GM12878 (cell line): ENCODE results near the gene CAB39. TPM values are rescaled to one million over a fixed set of nuclear protein-coding genes. Genes with fewer than 3 reads are reported as not detected.

ENCODE experiments used
- BCL11A ChIP-seq: IDR thresholded peaks from 2 replicates; pipeline ENCODE4 v1.6.1; 2011; ENCODE audit warnings: low read depth, low read length
- BHLHE40 ChIP-seq, 2 experiments: fragments of 450-650 bp in 1 of 2; IDR thresholded peaks; 2 replicates each; pipeline ENCODE4 v1.6.1; 2011 to 2017; ENCODE audit warnings: low read depth in 2 of 2, borderline replicate concordance in 1 of 2, improper control_type of control experiment in 1 of 2, low read length in 1 of 2, mild to moderate bottlenecking in 1 of 2
- CBX5 ChIP-seq: sonication (generic); IDR thresholded peaks from 2 replicates; pipeline ENCODE4 v1.6.1; 2016; ENCODE audit warnings: low read depth, moderate library complexity, mild to moderate bottlenecking, inconsistent platforms
- CHD4 ChIP-seq: fragments of 200-600 bp; sonication (generic); IDR thresholded peaks from 2 replicates; pipeline ENCODE4 v1.6.1; 2016; ENCODE audit warnings: mild to moderate bottlenecking
- IKZF1 ChIP-seq: fragments of 450-650 bp; conservative IDR thresholded peaks from 2 replicates; pipeline ENCODE4 v1.6.1; 2017; ENCODE audit warnings: antibody characterized with exemption, mild to moderate bottlenecking
- IKZF2 ChIP-seq, 2 experiments: fragments of 450-650 bp; IDR thresholded peaks; 2 replicates each; pipeline ENCODE4 v1.6.1; 2017; ENCODE audit warnings: mild to moderate bottlenecking in 2 of 2, moderate library complexity in 2 of 2
- MEF2B ChIP-seq: fragments of 450-650 bp; IDR thresholded peaks from 2 replicates; pipeline ENCODE4 v1.6.1; 2018; ENCODE audit warnings: mild to moderate bottlenecking, moderate library complexity; ENCODE audit not compliant: partially characterized antibody, poor library complexity, severe bottlenecking
- MYB ChIP-seq: fragments of 150-350 bp; IDR thresholded peaks from 2 replicates; pipeline ENCODE4 v1.6.1; 2014; ENCODE audit warnings: mild to moderate bottlenecking, low read depth, low read length, borderline replicate concordance
- NBN ChIP-seq: fragments of 450-650 bp; IDR thresholded peaks from 2 replicates; pipeline ENCODE4 v1.6.1; 2016
- NFIC ChIP-seq: IDR thresholded peaks from 2 replicates; pipeline ENCODE4 v1.6.1; 2012; ENCODE audit warnings: low read depth, mild to moderate bottlenecking, inconsistent platforms, low read length, moderate library complexity
- NFYB ChIP-seq: IDR thresholded peaks from 2 replicates; pipeline ENCODE4 v1.6.1; 2011; ENCODE audit warnings: low read depth, mild to moderate bottlenecking, low read length, improper control_type of control experiment, moderate library complexity; ENCODE audit not compliant: insufficient read depth
- NKRF ChIP-seq: fragments of 450-650 bp; conservative IDR thresholded peaks from 2 replicates; pipeline ENCODE4 v1.6.1; 2017; ENCODE audit warnings: mild to moderate bottlenecking, moderate library complexity
- PAX5 ChIP-seq: IDR thresholded peaks from 2 replicates; pipeline ENCODE4 v1.6.1; 2011; ENCODE audit warnings: low read depth, low read length, borderline replicate concordance
- PBX3 ChIP-seq: IDR thresholded peaks from 2 replicates; pipeline ENCODE4 v1.6.1; 2011; ENCODE audit warnings: mild to moderate bottlenecking, low read depth, low read length, moderate library complexity; ENCODE audit not compliant: insufficient replicate concordance
- PML ChIP-seq: IDR thresholded peaks from 2 replicates; pipeline ENCODE4 v1.6.1; 2012; ENCODE audit warnings: low read length, inconsistent platforms
- RFX5 ChIP-seq: IDR thresholded peaks from 2 replicates; pipeline ENCODE4 v1.6.1; 2011; ENCODE audit warnings: low read depth, low read length, improper control_type of control experiment
- SUZ12 ChIP-seq: fragments of 200-600 bp; sonication (generic); IDR thresholded peaks from one replicate; pipeline ENCODE4 v1.6.1; 2018; ENCODE audit warnings: antibody characterized with exemption, mild to moderate bottlenecking; ENCODE audit not compliant: unreplicated experiment
- TCF3 ChIP-seq: IDR thresholded peaks from 2 replicates; pipeline ENCODE4 v1.6.1; 2012; ENCODE audit warnings: low read depth, mild to moderate bottlenecking, low read length, borderline replicate concordance; ENCODE audit not compliant: insufficient read depth
- polyA plus RNA-seq, 11 experiments: library from polyadenylated mRNA; depleted of rRNA in 4 of 11; unstranded in 6 of 11; stranded (reverse) in 5 of 11; fragments of >200 nt; fragmentation: Nextera tagmentation in 4 of 11; fragmentation: Illumina TruSeq in 1 of 11; extraction: Ambion mirVana in 4 of 11; extraction: Trizol in 1 of 11; gene quantifications; 1 replicate in 1 of 11; 2 replicates in 10 of 11; pipeline versions ENCODE4 v1.2.1 to v1.2.3, GENCODE V29; 2011 to 2016; ENCODE audit warnings: inconsistent platforms in 2 of 11, missing spikeins in 2 of 11, low read depth in 1 of 11
- total RNA-seq, 4 experiments: library from RNA; depleted of rRNA in 3 of 4; stranded (reverse); fragments of >200 nt in 3 of 4; fragmentation: Illumina TruSeq in 1 of 4; extraction: Trizol in 1 of 4; gene quantifications; 2 replicates each; pipeline versions ENCODE4 v1.2.1 to v1.2.3, GENCODE V29; 2013 to 2021
- TF ChIP-seq, protein P1 (sequence below): fragments of 450-650 bp; IDR thresholded peaks from 2 replicates; pipeline ENCODE4 v1.6.1; 2017; ENCODE audit warnings: borderline replicate concordance
- TF ChIP-seq, protein P2 (sequence below): IDR thresholded peaks from 2 replicates; pipeline ENCODE4 v1.6.1; 2011; ENCODE audit warnings: low read depth, mild to moderate bottlenecking, low read length, moderate library complexity, borderline replicate concordance; ENCODE audit errors: extremely low read depth
- TF ChIP-seq, protein P3 (sequence below): fragments of 450-650 bp; IDR thresholded peaks from 2 replicates; pipeline ENCODE4 v1.6.1; 2017; ENCODE audit warnings: mild to moderate bottlenecking, moderate library complexity

Gene CAB39
- total and polyA plus RNA-seq, 10 of the 15 experiments (the other 5 are each of a cell fraction or from before 2014, with no cell fraction given): 13.3 to 129 (median 62.9) TPM

GRCh38 chr2:230668184-230668938 is 44.3 kb upstream of the CAB39 start (continued):
- TF ChIP-seq, protein P1, sequence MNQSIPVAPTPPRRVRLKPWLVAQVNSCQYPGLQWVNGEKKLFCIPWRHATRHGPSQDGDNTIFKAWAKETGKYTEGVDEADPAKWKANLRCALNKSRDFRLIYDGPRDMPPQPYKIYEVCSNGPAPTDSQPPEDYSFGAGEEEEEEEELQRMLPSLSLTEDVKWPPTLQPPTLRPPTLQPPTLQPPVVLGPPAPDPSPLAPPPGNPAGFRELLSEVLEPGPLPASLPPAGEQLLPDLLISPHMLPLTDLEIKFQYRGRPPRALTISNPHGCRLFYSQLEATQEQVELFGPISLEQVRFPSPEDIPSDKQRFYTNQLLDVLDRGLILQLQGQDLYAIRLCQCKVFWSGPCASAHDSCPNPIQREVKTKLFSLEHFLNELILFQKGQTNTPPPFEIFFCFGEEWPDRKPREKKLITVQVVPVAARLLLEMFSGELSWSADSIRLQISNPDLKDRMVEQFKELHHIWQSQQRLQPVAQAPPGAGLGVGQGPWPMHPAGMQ: peak; percentile 63; the same call in 1 of the 2 replicates
- no peak for TF ChIP-seq NFIC
- no peak for TF ChIP-seq CHD4
- no peak for TF ChIP-seq MEF2B
- no peak for TF ChIP-seq CBX5
- peak; percentile 99 for TF ChIP-seq IKZF1
- TF ChIP-seq MYB: 0 out of 2 replicates have a peak, but pooled peaks have one; percentile 52
- no peak for TF ChIP-seq PML
- TF ChIP-seq NFYB: no peak
- TF ChIP-seq TCF3: peak; percentile 97
- peak; percentile 32 for TF ChIP-seq PBX3
- no peak for TF ChIP-seq SUZ12
- peak; percentile 90; the same call in 1 of the 2 replicates for TF ChIP-seq NBN
- no peak for TF ChIP-seq NKRF
- peak; percentile 99 for TF ChIP-seq IKZF2 (IDR thresholded peaks at IDR 0.05)
- TF ChIP-seq, protein P2, sequence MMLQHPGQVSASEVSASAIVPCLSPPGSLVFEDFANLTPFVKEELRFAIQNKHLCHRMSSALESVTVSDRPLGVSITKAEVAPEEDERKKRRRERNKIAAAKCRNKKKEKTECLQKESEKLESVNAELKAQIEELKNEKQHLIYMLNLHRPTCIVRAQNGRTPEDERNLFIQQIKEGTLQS: no peak
- TF ChIP-seq, protein P3, sequence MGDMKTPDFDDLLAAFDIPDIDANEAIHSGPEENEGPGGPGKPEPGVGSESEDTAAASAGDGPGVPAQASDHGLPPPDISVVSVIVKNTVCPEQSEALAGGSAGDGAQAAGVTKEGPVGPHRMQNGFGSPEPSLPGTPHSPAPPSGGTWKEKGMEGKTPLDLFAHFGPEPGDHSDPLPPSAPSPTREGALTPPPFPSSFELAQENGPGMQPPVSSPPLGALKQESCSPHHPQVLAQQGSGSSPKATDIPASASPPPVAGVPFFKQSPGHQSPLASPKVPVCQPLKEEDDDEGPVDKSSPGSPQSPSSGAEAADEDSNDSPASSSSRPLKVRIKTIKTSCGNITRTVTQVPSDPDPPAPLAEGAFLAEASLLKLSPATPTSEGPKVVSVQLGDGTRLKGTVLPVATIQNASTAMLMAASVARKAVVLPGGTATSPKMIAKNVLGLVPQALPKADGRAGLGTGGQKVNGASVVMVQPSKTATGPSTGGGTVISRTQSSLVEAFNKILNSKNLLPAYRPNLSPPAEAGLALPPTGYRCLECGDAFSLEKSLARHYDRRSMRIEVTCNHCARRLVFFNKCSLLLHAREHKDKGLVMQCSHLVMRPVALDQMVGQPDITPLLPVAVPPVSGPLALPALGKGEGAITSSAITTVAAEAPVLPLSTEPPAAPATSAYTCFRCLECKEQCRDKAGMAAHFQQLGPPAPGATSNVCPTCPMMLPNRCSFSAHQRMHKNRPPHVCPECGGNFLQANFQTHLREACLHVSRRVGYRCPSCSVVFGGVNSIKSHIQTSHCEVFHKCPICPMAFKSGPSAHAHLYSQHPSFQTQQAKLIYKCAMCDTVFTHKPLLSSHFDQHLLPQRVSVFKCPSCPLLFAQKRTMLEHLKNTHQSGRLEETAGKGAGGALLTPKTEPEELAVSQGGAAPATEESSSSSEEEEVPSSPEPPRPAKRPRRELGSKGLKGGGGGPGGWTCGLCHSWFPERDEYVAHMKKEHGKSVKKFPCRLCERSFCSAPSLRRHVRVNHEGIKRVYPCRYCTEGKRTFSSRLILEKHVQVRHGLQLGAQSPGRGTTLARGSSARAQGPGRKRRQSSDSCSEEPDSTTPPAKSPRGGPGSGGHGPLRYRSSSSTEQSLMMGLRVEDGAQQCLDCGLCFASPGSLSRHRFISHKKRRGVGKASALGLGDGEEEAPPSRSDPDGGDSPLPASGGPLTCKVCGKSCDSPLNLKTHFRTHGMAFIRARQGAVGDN: peak; percentile 94
- TF ChIP-seq BHLHE40 (IDR thresholded peaks at IDR 0.05; ENCODE audit: borderline replicate concordance in 1 of 2, low read depth in 2 of 2, low read length in 1 of 2): peak; percentile 99
- peak; percentile 91 for TF ChIP-seq BCL11A
- TF ChIP-seq RFX5: no peak
- TF ChIP-seq PAX5: peak; percentile 100
